Progenitor cell of endocrine pancreas (in vitro differentiated cells): Measurements from ENCODE around the gene RGP1. TPM values are rescaled to one million over a fixed set of nuclear protein-coding genes. Genes with fewer than 3 reads are reported as not detected.

ENCODE experiments used
- DNase-seq: peaks from one replicate; pipeline ENCODE4 v3.0.0; 2021; ENCODE audit warnings: low spot score; ENCODE audit not compliant: unreplicated experiment
- H3K27ac Mint-ChIP-seq: 2 replicates; pipeline ENCODE4 v1.8.0; 2021; ENCODE audit warnings: mild to moderate bottlenecking, moderate library complexity, mixed read lengths
- H3K27me3 Mint-ChIP-seq: 2 replicates; pipeline ENCODE4 v1.8.0; 2021; ENCODE audit warnings: mixed read lengths
- H3K36me3 Mint-ChIP-seq: 2 replicates; pipeline ENCODE4 v1.8.0; 2022; ENCODE audit warnings: mixed read lengths; ENCODE audit not compliant: insufficient read depth
- H3K4me1 Mint-ChIP-seq: 2 replicates; pipeline ENCODE4 v1.8.0; 2021; ENCODE audit warnings: low read depth, mixed read lengths
- H3K4me3 Mint-ChIP-seq: 2 replicates; pipeline ENCODE4 v1.8.0; 2021; ENCODE audit warnings: low read depth, mild to moderate bottlenecking, moderate library complexity, mixed read lengths
- H3K9me3 Mint-ChIP-seq: 2 replicates; pipeline ENCODE4 v1.8.0; 2021; ENCODE audit warnings: low read depth, mixed read lengths
- CTCF ChIP-seq: fragments of 200-600 bp; sonication (generic); IDR thresholded peaks from one replicate; pipeline ENCODE4 v1.5.0; 2021; ENCODE audit warnings: antibody characterized with exemption, mild to moderate bottlenecking; ENCODE audit not compliant: unreplicated experiment
- total RNA-seq: library from RNA; stranded (reverse); gene quantifications from 2 replicates; pipeline ENCODE4 v1.2.1, GENCODE V29; 2021

The RGP1 gene
- total RNA-seq, 1 donor from 2014 or later = 40.0 TPM

DNA sequence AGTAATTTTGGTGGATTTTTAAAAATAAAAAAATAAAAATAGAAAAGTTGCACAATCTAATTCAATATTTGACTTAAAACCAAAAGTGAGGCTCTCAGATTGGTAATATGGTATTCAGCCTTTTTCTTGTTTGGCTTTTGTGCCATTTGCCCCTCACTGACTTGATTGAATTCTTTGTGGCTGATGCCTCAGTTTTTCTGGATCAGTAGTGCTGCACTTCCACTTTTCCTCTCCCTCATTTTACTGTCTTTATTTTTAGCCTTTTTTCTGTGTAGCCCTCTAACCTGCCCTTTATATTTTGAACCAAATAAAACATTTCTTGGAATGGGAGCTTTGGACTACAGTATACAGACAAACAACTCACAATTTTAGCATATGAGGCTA is 8.8 kb downstream of the RGP1 start:
- peaks cover 30% of the 10 kb centered on the region for H3K4me1 Mint-ChIP-seq
- no peak for DNase-seq
- no peak for TF ChIP-seq CTCF
- H3K27ac Mint-ChIP-seq = peak overlapping the region; percentile 78
- no peaks in the 10 kb centered on the region for H3K9me3 Mint-ChIP-seq
- no peaks in the 10 kb centered on the region for H3K27me3 Mint-ChIP-seq
- H3K36me3 Mint-ChIP-seq = peaks cover 8% of the 10 kb centered on the region
- peak overlapping the region; percentile 97 for H3K4me3 Mint-ChIP-seq

GRCh38 chr9:35758475-35759050 is 9.5 kb downstream of the RGP1 start:
- Mint-ChIP-seq H3K9me3 (no peaks in the 10 kb centered on the region), H3K27me3 (no peaks in the 10 kb centered on the region), H3K4me1 (peaks cover 30% of the 10 kb centered on the region), H3K27ac (peak overlapping the region; percentile 78), H3K4me3 (peak overlapping the region; percentile 97), H3K36me3 (peaks cover 4% of the 10 kb centered on the region)
- TF ChIP-seq CTCF = no peak
- no peak for DNase-seq

DNA sequence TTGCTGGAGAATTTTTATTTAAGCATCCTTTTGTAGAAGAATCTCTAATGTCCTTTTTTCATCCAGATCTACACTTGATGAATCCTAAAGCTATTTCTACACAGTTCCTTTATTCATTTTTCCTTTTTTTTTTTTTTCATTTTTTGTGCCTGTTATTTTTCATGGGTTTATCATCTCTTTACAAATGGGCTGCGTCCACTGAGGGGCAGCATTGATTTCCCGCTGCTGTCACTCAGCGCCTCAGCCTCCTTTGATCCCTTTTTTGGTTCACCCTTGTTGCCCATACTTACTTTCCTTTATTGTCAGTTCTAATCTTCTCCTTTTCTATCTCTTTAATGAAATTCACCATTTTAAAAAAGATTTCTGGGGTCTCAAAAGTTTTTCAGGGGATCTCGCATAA is 10.7 kb downstream of the RGP1 start:
- Mint-ChIP-seq H3K4me3 (peak overlapping the region; percentile 25), H3K27ac (peak overlapping the region; percentile 44), H3K9me3 (no peaks in the 10 kb centered on the region), H3K27me3 (no peaks in the 10 kb centered on the region), H3K36me3 (peaks cover 1% of the 10 kb centered on the region), H3K4me1 (peaks cover 30% of the 10 kb centered on the region)
- TF ChIP-seq CTCF = no peak
- DNase-seq = no peak

DNA sequence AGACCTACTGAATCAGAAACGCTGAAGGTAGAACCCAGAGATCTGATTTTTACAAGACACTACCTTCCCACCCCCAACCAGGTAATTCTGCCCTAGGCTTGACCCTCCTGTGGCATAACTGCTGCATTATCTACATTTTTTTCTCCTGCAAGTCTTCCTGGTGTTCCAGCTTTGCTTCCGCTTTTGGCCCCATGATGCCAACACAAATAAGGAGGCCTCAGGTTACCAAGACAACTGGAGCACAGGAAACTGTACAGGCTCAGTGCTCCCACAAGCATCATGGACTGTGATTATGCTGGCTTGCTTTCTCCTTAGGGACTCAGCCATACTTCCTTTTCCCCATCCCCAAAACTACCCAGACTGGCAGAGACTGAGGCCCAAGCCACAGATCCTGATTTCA is 11.6 kb downstream of the RGP1 start:
- H3K36me3 Mint-ChIP-seq = peaks cover 1% of the 10 kb centered on the region
- no peak overlapping the region for H3K27ac Mint-ChIP-seq
- H3K4me1 Mint-ChIP-seq = peaks cover 30% of the 10 kb centered on the region
- H3K4me3 Mint-ChIP-seq = no peak overlapping the region
- TF ChIP-seq CTCF = no peak
- no peaks in the 10 kb centered on the region for H3K9me3 Mint-ChIP-seq
- no peaks in the 10 kb centered on the region for H3K27me3 Mint-ChIP-seq
- no peak for DNase-seq

DNA sequence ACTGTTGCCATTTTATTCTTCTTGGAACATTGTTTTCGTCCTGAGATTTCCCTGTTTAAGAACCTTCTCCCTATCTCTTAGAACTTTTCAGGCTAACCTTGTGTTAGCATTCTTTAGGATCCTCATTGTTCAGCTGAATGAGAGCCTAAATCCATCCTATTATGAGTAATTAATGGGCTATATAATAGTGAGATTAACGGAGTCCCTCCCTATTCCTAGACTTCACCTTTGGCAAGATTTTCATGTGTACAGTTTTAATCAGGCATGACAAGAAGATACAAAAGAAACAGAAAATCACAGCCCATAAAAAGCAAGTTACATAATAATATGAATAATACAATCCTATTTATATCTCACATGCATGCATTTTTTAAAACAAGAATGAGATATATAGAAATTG is 14.1 kb downstream of the RGP1 start:
- H3K4me3 Mint-ChIP-seq = no peak overlapping the region
- no peaks in the 10 kb centered on the region for H3K27me3 Mint-ChIP-seq
- no peak for DNase-seq
- H3K9me3 Mint-ChIP-seq = no peaks in the 10 kb centered on the region
- peaks cover 21% of the 10 kb centered on the region for H3K4me1 Mint-ChIP-seq
- H3K36me3 Mint-ChIP-seq = peaks cover 1% of the 10 kb centered on the region
- TF ChIP-seq CTCF = no peak
- no peak overlapping the region for H3K27ac Mint-ChIP-seq
